Skeletal muscle satellite cell (primary cell): ENCODE results near the gene PGP.

Experiments
- H3K27me3 ChIP-seq: 2 replicates; pipeline ENCODE4 v1.7.0; 2013; ENCODE audit warnings: low read length; ENCODE audit not compliant: control insufficient read depth, insufficient read depth
- H3K36me3 ChIP-seq: 2 replicates; pipeline ENCODE4 v1.7.0; 2013; ENCODE audit warnings: mild to moderate bottlenecking, control low read depth, low read length; ENCODE audit not compliant: insufficient read depth
- H3K4me1 ChIP-seq: 2 replicates; pipeline ENCODE4 v1.7.0; 2013; ENCODE audit warnings: low read length; ENCODE audit not compliant: control insufficient read depth, insufficient read depth
- H3K4me2 ChIP-seq: 2 replicates; pipeline ENCODE4 v1.7.0; 2013; ENCODE audit warnings: mild to moderate bottlenecking, low read length
- H3K4me3 ChIP-seq: 2 replicates; pipeline ENCODE4 v1.7.0; 2013; ENCODE audit warnings: low read length
- H3K9ac ChIP-seq: 2 replicates; pipeline ENCODE4 v1.7.0; 2013; ENCODE audit warnings: mild to moderate bottlenecking, low read depth, low read length, moderate library complexity
- H3K9me3 ChIP-seq: replicated peaks from 2 replicates; pipeline ENCODE4 v1.7.0; 2013; ENCODE audit warnings: mild to moderate bottlenecking, control low read depth, low read length

Gene PGP

DNA sequence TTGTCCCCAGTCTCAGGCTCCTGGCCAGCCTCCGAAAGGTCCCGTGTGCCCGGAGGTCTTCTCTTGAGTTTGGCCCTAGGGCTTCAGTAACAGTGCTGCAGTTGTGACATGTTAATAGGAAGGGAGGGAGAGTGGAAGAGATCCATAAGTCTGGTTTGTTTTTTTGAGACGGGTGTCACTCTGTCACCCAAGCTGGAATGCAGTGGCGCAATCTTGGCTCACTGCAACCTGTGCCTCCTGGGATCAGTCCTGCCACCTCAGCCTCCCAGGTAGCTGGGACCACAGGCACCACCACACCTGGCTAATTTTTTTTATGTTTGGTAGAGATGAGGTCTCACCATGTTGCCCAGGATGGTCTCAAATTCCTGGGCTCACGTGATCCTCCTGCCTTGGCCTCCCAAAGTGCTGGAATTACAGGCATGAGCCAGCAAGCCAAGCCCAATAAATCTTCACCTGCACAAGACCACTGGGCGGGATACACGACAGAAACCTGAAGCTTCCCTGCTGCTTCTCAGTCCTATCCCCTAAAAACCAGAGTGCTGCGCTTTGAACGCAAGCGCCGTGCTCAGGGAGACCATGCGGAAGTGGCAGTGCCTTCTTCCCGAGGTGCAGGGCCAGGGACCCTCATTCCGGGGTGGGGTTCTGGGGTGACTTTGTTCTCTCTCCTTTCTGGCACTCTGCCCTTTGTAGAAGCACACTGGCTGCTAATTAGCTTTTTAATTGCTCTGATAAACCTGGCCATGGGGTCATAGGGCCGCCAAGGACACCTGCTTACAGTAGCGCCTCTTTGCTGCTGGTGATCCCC, 48.2 kb downstream of the PGP start:
- Histone ChIP-seq H3K4me3 (no peak overlapping the region), H3K4me1 (peaks cover 13% of the 10 kb centered on the region), H3K4me2 (no peak overlapping the region), H3K27me3 (no peaks in the 10 kb centered on the region), H3K9ac (no peak overlapping the region), H3K9me3 (no peaks in the 10 kb centered on the region), H3K36me3 (peaks cover 46% of the 10 kb centered on the region)

DNA sequence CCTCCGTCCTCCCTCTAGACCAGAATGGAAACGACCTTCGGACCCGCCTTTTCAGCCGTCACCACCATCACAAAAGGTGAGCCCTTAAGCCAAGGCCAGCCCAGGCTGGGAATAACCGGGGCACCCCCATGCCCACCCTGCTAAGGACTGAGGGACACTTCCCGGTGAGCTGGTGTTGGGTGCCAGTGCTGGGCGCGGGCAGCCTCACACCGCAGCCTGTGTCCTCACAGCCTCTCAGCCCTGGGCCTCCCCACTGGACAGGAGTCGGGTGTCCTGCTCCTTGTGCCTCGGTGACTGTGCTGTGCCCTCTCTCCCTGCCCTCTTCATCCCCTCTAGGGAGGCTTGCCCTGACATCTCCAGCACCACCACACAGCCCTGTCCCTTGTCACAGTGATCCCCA, 48.8 kb downstream of the PGP start:
- H3K9me3 ChIP-seq: no peaks in the 10 kb centered on the region
- H3K27me3 ChIP-seq: no peaks in the 10 kb centered on the region
- H3K4me3 ChIP-seq: no peak overlapping the region
- H3K4me2 ChIP-seq: no peak overlapping the region
- peaks cover 44% of the 10 kb centered on the region for H3K36me3 ChIP-seq
- no peak overlapping the region for H3K9ac ChIP-seq
- peaks cover 18% of the 10 kb centered on the region for H3K4me1 ChIP-seq

DNA sequence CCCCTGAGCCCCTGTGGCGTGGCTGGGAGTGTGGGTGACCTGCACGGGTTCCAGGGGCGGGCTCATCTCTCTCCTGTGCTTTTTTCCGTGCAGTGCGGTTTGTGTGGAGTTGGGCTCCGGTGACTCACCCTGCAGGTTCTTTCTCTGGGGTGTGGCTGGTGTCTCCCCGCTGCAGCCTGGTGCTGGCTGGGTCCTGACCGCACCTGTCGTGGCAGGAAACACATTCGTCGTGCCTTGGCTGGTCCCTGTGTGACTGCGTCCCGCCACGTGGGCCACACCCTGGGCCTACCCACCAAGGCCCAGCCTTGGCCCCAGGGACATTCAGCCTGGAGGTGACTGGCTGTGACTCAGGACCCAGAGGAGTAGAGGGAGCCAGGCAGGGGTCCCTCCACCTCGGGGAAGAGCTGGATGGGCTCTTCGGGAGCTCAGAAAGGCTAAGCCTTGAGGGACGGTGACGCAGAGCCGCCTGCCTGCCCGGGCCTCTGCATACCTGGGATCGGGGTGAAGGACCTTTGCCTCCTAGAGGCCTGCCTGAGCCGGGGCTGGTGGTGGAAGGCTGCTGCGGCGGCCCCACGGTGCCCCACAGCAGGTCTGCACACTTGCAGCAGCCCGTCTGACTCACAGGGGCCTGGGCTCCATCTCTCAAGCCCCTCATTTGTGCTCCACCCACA, 51.3 kb downstream of the PGP start:
- Histone ChIP-seq H3K4me3 (no peak overlapping the region), H3K4me2 (no peak overlapping the region), H3K9ac (no peak overlapping the region), H3K36me3 (peaks cover 31% of the 10 kb centered on the region), H3K4me1 (peaks cover 42% of the 10 kb centered on the region), H3K9me3 (no peaks in the 10 kb centered on the region), H3K27me3 (no peaks in the 10 kb centered on the region)

DNA sequence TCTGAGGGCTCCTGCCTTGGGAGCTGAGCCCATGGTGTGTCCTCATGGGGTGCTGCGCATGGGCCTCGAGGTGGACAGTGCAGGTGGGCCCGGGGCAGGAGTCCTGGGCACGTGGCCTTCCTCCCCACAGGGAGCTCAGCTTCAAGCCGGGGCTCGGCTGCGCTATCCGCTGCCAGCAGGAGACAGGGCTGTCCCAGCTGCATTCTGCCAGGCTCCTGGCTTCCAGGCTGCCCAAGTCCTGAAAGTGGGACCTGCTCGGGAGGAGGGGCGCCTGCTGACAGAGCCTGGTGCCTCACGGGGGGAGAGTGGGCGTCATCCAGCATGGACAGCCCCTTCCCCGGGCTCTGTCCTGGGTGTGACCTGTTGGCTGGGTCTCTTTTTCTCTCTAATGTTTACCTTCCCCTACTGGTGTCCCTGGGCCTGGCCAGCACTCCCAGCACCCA, 51.9 kb downstream of the PGP start:
- no peak overlapping the region for H3K4me3 ChIP-seq
- peaks cover 48% of the 10 kb centered on the region for H3K4me1 ChIP-seq
- no peaks in the 10 kb centered on the region for H3K9me3 ChIP-seq
- no peak overlapping the region for H3K9ac ChIP-seq
- peaks cover 29% of the 10 kb centered on the region for H3K36me3 ChIP-seq
- no peaks in the 10 kb centered on the region for H3K27me3 ChIP-seq
- no peak overlapping the region for H3K4me2 ChIP-seq

DNA sequence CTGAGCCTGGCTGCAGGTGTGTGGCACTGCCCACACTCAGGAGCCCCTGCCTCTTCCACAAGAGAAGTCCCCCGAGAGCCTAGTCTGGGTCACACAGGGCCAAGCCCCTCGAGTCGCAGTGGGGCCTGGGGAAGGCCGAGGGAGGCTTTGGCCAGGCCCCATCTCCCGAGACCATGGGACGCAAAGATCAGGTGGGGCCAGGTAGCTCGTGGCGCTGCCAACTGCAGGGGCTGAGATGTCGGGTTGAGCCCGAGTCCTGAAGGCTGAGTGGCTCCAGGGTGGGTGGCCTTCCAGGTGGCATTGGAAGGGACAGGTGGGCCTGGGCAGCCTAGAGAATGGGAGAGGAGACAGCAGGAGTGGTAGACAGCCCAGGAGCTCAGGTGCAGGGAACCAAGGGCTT, 52.7 kb downstream of the PGP start:
- no peak overlapping the region for H3K4me3 ChIP-seq
- H3K9me3 ChIP-seq: no peaks in the 10 kb centered on the region
- peak overlapping the region; percentile 25 for H3K9ac ChIP-seq
- H3K4me2 ChIP-seq: peak overlapping the region; percentile 65
- peaks cover 23% of the 10 kb centered on the region for H3K36me3 ChIP-seq
- no peaks in the 10 kb centered on the region for H3K27me3 ChIP-seq
- H3K4me1 ChIP-seq: peaks cover 56% of the 10 kb centered on the region
